DND-41 (cell line): ENCODE data around the gene RASD2.
A peak's percentile ranks its signal among the peaks of the same experiment; 100 is the strongest.
"Not testable (repeated sequence)": the region's sequence is repeated elsewhere in the genome, so short reads cannot be mapped to it uniquely, and the experiment has no call there.

Experiments
- ATAC-seq: fragments of 200-7000 bp; cut with Tn5 transposase; 3 replicates; pipeline ENCODE4 v1.9.1; 2021; ENCODE audit warnings: low read depth; ENCODE audit not compliant: insufficient read depth
- DNase-seq: peaks from one replicate; pipeline ENCODE4 v3.0.0-alpha.2; 2020
- H2AFZ ChIP-seq: 2 replicates; pipeline ENCODE4 v1.6.0; 2012; ENCODE audit warnings: low read depth, low read length
- H3K27ac ChIP-seq: 2 replicates; pipeline ENCODE4 v1.5.1; 2012; ENCODE audit warnings: low read length, inconsistent platforms
- H3K27me3 ChIP-seq: fragments of 200-600 bp; sonication (generic); 2 replicates; pipeline ENCODE4 v1.6.0; 2012; ENCODE audit warnings: low read length, mild to moderate bottlenecking, inconsistent platforms; ENCODE audit not compliant: insufficient read depth, poor library complexity
- H3K36me3 ChIP-seq: 2 replicates; pipeline ENCODE4 v1.5.1; 2012; ENCODE audit warnings: low read length, inconsistent platforms; ENCODE audit not compliant: insufficient read depth
- H3K4me1 ChIP-seq: 2 replicates; pipeline ENCODE4 v1.5.1; 2012; ENCODE audit warnings: mild to moderate bottlenecking, low read length; ENCODE audit not compliant: insufficient read depth
- H3K4me2 ChIP-seq: 2 replicates; pipeline ENCODE4 v1.6.0; 2012; ENCODE audit warnings: mild to moderate bottlenecking, moderate library complexity, low read length, inconsistent platforms; ENCODE audit not compliant: insufficient read depth
- H3K4me3 ChIP-seq, 2 experiments: fragments of 200-600 bp in 1 of 2; shearing (Covaris generic) in 1 of 2; 2 replicates each; pipeline ENCODE4 v1.5.1; 2012 to 2016; ENCODE audit warnings: inconsistent platforms in 2 of 2, low read length in 2 of 2, mild to moderate bottlenecking in 2 of 2, low read depth in 1 of 2, moderate library complexity in 1 of 2
- H3K79me2 ChIP-seq: 2 replicates; pipeline ENCODE4 v1.6.0; 2012; ENCODE audit warnings: low read length, inconsistent platforms; ENCODE audit not compliant: insufficient read depth
- H3K9ac ChIP-seq: 2 replicates; pipeline ENCODE4 v1.6.0; 2012; ENCODE audit warnings: low read depth, mild to moderate bottlenecking, inconsistent platforms, low read length, moderate library complexity
- H3K9me3 ChIP-seq: 2 replicates; pipeline ENCODE4 v1.5.1; 2012; ENCODE audit warnings: low read length, moderate library complexity, mild to moderate bottlenecking, inconsistent platforms; ENCODE audit not compliant: insufficient read depth, severe bottlenecking
- H4K20me1 ChIP-seq: 2 replicates; pipeline ENCODE4 v1.6.0; 2012; ENCODE audit warnings: low read length; ENCODE audit not compliant: insufficient read depth
- EZH2 ChIP-seq: IDR thresholded peaks from 3 replicates; pipeline ENCODE4 v1.6.1; 2012; ENCODE audit warnings: borderline replicate concordance, low read depth, mild to moderate bottlenecking, moderate library complexity, low read length, inconsistent platforms; ENCODE audit not compliant: severe bottlenecking
- TF ChIP-seq, protein P1 (sequence below): IDR thresholded peaks from 2 replicates; pipeline ENCODE4 v1.5.1; 2012; ENCODE audit warnings: borderline replicate concordance, low read length, moderate library complexity, mild to moderate bottlenecking; ENCODE audit not compliant: poor library complexity, severe bottlenecking; ENCODE audit errors: extremely low read depth

The RASD2 gene

DNA sequence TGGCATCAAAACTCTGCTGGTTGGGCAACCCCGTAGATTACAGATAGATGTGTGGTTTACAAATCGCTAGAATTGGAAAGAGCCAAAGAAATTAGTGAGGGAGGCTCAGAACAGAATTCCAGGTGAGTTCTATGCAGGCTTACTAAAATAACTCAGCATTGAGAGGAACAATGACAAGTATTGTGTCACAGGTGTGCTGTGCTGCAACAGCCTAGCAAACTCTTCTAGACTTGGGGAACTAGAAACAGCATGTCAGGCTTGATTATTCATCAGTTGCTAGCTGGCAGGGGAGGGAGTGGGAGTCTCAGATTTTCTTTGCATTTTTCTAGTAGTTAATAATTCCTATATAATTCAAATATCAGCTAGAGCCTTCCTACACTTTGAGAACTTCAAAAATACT is 26.3 kb upstream of the RASD2 start:
- Histone ChIP-seq H3K9me3 (no peaks in the 10 kb centered on the region), H3K4me3 (no peak overlapping the region), H3K9ac (no peak overlapping the region), H3K36me3 (no peaks in the 10 kb centered on the region), H3K27me3 (peaks cover 5% of the 10 kb centered on the region), H3K4me2 (no peak overlapping the region), H3K27ac (no peak overlapping the region), H3K4me1 (no peaks in the 10 kb centered on the region), H3K79me2 (no peaks in the 10 kb centered on the region), H4K20me1 (0 out of 2 replicates have a peak, but pooled peaks cover 4% of the 10 kb centered on the region), H2AFZ (no peak overlapping the region)
- ATAC-seq, result no peak
- TF ChIP-seq, protein P1, sequence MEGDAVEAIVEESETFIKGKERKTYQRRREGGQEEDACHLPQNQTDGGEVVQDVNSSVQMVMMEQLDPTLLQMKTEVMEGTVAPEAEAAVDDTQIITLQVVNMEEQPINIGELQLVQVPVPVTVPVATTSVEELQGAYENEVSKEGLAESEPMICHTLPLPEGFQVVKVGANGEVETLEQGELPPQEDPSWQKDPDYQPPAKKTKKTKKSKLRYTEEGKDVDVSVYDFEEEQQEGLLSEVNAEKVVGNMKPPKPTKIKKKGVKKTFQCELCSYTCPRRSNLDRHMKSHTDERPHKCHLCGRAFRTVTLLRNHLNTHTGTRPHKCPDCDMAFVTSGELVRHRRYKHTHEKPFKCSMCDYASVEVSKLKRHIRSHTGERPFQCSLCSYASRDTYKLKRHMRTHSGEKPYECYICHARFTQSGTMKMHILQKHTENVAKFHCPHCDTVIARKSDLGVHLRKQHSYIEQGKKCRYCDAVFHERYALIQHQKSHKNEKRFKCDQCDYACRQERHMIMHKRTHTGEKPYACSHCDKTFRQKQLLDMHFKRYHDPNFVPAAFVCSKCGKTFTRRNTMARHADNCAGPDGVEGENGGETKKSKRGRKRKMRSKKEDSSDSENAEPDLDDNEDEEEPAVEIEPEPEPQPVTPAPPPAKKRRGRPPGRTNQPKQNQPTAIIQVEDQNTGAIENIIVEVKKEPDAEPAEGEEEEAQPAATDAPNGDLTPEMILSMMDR, result no peak
- no peak for TF ChIP-seq EZH2
- no peak for DNase-seq

DNA sequence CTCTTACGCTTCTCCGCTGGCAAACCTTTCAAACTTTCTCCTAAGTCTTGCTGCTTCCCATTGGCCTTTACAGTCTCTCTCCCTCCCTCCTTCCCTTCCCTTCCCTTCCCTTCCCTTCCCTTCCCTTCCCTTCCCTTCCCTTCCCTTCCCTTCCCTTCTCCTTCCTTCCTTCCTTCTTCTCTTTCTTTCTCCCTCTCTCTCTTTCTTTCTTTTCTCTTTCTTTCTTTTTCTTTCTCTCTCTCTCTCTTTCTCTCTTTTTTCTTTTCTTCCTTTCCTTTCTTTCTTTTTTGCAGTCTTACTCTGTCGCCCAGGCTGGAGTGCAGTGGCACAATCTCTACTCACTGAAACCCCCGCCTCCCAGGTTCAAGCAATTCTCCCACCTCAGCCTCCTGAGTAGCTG is 24.7 kb upstream of the RASD2 start:
- not testable (repeated sequence) for H3K4me3 ChIP-seq, H3K4me1 ChIP-seq, H3K9ac ChIP-seq, H4K20me1 ChIP-seq, H3K4me2 ChIP-seq, H3K27ac ChIP-seq, H3K79me2 ChIP-seq, ATAC-seq, H3K27me3 ChIP-seq, H3K36me3 ChIP-seq, H2AFZ ChIP-seq, DNase-seq, H3K9me3 ChIP-seq

DNA sequence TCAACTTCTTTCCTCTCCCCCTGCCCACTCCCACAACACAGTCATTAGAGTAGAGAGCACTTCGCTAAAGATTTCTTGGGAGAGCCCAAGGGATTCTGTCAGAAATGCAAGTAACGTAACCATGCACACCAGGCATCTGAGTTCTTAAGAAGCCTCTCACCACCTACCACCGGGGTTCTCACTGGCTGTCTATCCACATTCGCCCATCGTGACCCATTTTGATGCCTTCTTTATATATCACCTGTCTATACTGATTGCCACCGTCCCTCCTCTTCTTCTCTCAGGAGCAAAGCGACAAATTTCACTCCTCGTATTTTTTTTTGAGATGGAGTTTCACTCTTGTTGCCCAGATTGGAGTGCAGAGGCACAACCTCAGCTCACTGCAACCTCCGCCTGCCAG is 23.9 kb upstream of the RASD2 start:
- H3K79me2 ChIP-seq, result no peaks in the 10 kb centered on the region
- DNase-seq (no peak), ATAC-seq (no peak)
- no peak overlapping the region for H3K27ac ChIP-seq
- H4K20me1 ChIP-seq, result 0 out of 2 replicates have a peak, but pooled peaks cover 6% of the 10 kb centered on the region
- H3K4me3 ChIP-seq, result no peak overlapping the region
- H3K4me2 ChIP-seq, result no peak overlapping the region
- H3K4me1 ChIP-seq, result no peaks in the 10 kb centered on the region
- peaks cover 5% of the 10 kb centered on the region for H3K27me3 ChIP-seq
- H3K9ac ChIP-seq, result no peak overlapping the region
- TF ChIP-seq, protein P1, result no peak
- TF ChIP-seq EZH2, result no peak
- H2AFZ ChIP-seq, result no peak overlapping the region
- H3K36me3 ChIP-seq, result no peaks in the 10 kb centered on the region
- no peaks in the 10 kb centered on the region for H3K9me3 ChIP-seq

DNA sequence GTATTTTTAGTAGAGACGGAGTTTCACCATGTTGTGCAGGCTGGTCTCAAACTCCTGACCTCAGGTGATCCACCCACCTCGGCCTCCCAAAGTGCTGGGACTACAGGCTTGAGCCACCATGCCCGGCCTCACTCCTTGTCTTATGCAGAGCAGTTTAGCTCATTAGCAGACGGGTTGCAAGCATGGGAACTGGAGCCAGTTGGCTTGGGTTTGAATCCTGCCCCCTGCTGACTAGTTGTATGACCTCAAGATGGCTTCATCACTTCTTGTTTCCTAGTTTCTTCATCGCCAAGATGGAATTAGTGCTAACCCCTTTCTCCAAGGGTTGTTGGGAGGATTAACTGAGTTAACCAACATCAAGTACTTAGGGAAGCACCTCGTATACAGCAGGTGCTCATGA is 23.4 kb upstream of the RASD2 start:
- no peaks in the 10 kb centered on the region for H3K36me3 ChIP-seq
- ATAC-seq (no peak), DNase-seq (no peak)
- no peaks in the 10 kb centered on the region for H3K79me2 ChIP-seq
- peaks cover 5% of the 10 kb centered on the region for H3K27me3 ChIP-seq
- no peaks in the 10 kb centered on the region for H3K9me3 ChIP-seq
- no peak overlapping the region for H3K27ac ChIP-seq
- H2AFZ ChIP-seq, result no peak overlapping the region
- no peak overlapping the region for H3K9ac ChIP-seq
- no peak overlapping the region for H3K4me3 ChIP-seq
- TF ChIP-seq, protein P1, result peak; percentile 11
- no peak for TF ChIP-seq EZH2
- H3K4me1 ChIP-seq, result no peaks in the 10 kb centered on the region
- no peak overlapping the region for H3K4me2 ChIP-seq
- H4K20me1 ChIP-seq, result 0 out of 2 replicates have a peak, but pooled peaks cover 6% of the 10 kb centered on the region
